ENCODE results near the gene CDK15.

- TF ChIP-seq RELA (CRISPR knock-in tag; IDR thresholded peaks at IDR 0.05; ENCODE audit: borderline replicate concordance) (no peak), USF1 (CRISPR knock-in tag; IDR thresholded peaks at IDR 0.05) (no peak), CTCF (IDR thresholded peaks at IDR 0.05) (no peak), NFYB (CRISPR knock-in tag; conservative IDR thresholded peaks at IDR 0.05; ENCODE audit: low read depth) (no peak), E2F4 (CRISPR knock-in tag; IDR thresholded peaks at IDR 0.05; ENCODE audit: borderline replicate concordance, low read depth) (no peak), ZBTB43 (CRISPR knock-in tag; IDR thresholded peaks at IDR 0.05) (no peak), CREB1 (CRISPR knock-in tag; IDR thresholded peaks at IDR 0.05) (no peak), E2F5 (CRISPR knock-in tag; IDR thresholded peaks at IDR 0.05) (no peak), USF2 (CRISPR knock-in tag; IDR thresholded peaks at IDR 0.05) (no peak), TCF7 (CRISPR knock-in tag; IDR thresholded peaks at IDR 0.05; ENCODE audit: low read depth) (no peak), IRF2 (CRISPR knock-in tag; IDR thresholded peaks at IDR 0.05; ENCODE audit: borderline replicate concordance, low read depth) (no peak), FOXK1 (CRISPR knock-in tag; IDR thresholded peaks at IDR 0.05) (no peak), NR1H2 (CRISPR knock-in tag; IDR thresholded peaks at IDR 0.05) (no peak)
Measured at GRCh38 chr2:201909348-201909747, 103.0 kb downstream of the CDK15 start.

All from WTC11 (cell line).